HUES64 (cell line): ENCODE measurements around the gene GXYLT2.
A peak's percentile ranks its signal among the peaks of the same experiment; 100 is the strongest.
"Not testable (repeated sequence)": the region's sequence is repeated elsewhere in the genome, so short reads cannot be mapped to it uniquely, and the experiment has no call there.

Experiments
- H3K27ac ChIP-seq: 2 replicates; pipeline ENCODE4 v1.7.0; 2013; ENCODE audit warnings: low read depth, low read length, inconsistent platforms
- H3K27me3 ChIP-seq: 2 replicates; pipeline ENCODE4 v1.6.1; 2013; ENCODE audit warnings: mild to moderate bottlenecking, low read length; ENCODE audit not compliant: insufficient read depth
- H3K36me3 ChIP-seq: 2 replicates; pipeline ENCODE4 v1.6.1; 2013; ENCODE audit warnings: mild to moderate bottlenecking, low read length; ENCODE audit not compliant: insufficient read depth
- H3K4me1 ChIP-seq: 2 replicates; pipeline ENCODE4 v1.6.1; 2013; ENCODE audit warnings: mild to moderate bottlenecking, low read length, moderate library complexity; ENCODE audit not compliant: insufficient read depth
- H3K4me3 ChIP-seq: 2 replicates; pipeline ENCODE4 v1.5.1; 2013; ENCODE audit warnings: mild to moderate bottlenecking, low read length, moderate library complexity
- H3K9ac ChIP-seq: 2 replicates; pipeline ENCODE4 v1.6.1; 2013; ENCODE audit warnings: mild to moderate bottlenecking, low read depth, low read length
- H3K9me3 ChIP-seq: 2 replicates; pipeline ENCODE4 v1.6.1; 2013; ENCODE audit warnings: low read depth, low read length; ENCODE audit not compliant: insufficient read depth
- WGBS: fragments of 150-250, 120-280 bp; methylation state at CpG from one replicate; pipeline ENCODE4 v1.1.7; 2013; ENCODE audit warnings: missing lambda C conversion rate; 5-methylcytosine and 5-hydroxymethylcytosine counted together

Gene GXYLT2

GRCh38 chr3:72998466-72998865 lies 110.6 kb downstream of the GXYLT2 start:
- Histone ChIP-seq H3K27me3 (no peaks in the 10 kb centered on the region), H3K27ac (no peak overlapping the region), H3K9ac (peak overlapping the region; percentile 94; the same call in 1 of the 2 replicates), H3K36me3 (peaks cover 53% of the 10 kb centered on the region), H3K4me3 (peak overlapping the region; percentile 89), H3K4me1 (peaks cover 23% of the 10 kb centered on the region), H3K9me3 (no peaks in the 10 kb centered on the region)
- 50% methylated on average over 4 of the region's 4 CpGs for WGBS

GRCh38 chr3:72999951-73000350 lies 112.1 kb downstream of the GXYLT2 start:
- Histone ChIP-seq H3K9ac (no peak overlapping the region), H3K9me3 (no peaks in the 10 kb centered on the region), H3K4me3 (no peak overlapping the region), H3K4me1 (peaks cover 21% of the 10 kb centered on the region), H3K27me3 (no peaks in the 10 kb centered on the region), H3K27ac (no peak overlapping the region), H3K36me3 (peaks cover 64% of the 10 kb centered on the region)
- WGBS, result 87% methylated on average over 2 of the region's 2 CpGs

DNA sequence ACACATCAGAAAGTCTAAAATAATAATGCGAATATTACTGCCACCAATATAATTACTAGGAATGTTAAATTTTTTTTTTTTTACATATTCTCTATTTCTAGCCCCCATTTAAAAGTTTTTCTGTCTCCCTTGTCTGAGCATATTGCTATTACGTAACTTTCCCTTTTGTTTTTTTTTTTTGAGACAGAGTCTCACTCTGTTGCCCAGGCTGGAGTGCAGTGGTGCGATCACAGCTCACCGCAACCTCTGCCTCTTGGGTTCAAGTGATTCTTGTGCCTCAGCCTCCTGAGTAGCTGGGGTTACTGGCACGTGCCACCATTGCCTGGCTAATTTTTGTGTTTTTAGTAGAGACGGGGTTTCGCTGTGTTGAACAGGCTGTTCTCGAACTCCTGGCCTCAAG lies 115.2 kb downstream of the GXYLT2 start:
- Histone ChIP-seq H3K36me3 (peaks cover 89% of the 10 kb centered on the region), H3K4me1 (peaks cover 20% of the 10 kb centered on the region)
- not testable (repeated sequence) for H3K9me3 ChIP-seq, H3K9ac ChIP-seq, H3K4me3 ChIP-seq, H3K27ac ChIP-seq, H3K27me3 ChIP-seq
- WGBS, result 89% methylated on average over 7 of the region's 8 CpGs

DNA sequence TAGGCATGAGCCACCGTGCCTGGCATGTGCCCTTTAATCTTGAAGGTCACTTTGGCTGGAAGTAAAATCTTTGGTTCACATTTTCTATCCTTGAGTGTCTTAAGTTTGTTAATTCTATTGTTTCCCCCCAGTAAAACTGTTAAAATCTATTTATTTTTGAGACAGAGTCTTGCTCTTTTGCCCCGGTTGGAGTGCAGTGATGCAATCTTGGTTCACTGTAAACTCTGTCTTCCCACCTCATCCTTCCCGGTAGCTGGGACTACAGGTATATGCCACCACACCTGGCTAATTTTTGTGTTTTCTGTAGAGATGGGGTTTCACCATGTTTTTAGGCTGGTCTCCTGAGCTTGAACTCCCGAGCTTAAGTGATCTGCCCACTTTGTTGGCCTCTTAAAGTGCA lies 116.5 kb downstream of the GXYLT2 start:
- WGBS, result 95% methylated on average over 4 of the region's 4 CpGs
- peaks cover 84% of the 10 kb centered on the region for H3K36me3 ChIP-seq

DNA sequence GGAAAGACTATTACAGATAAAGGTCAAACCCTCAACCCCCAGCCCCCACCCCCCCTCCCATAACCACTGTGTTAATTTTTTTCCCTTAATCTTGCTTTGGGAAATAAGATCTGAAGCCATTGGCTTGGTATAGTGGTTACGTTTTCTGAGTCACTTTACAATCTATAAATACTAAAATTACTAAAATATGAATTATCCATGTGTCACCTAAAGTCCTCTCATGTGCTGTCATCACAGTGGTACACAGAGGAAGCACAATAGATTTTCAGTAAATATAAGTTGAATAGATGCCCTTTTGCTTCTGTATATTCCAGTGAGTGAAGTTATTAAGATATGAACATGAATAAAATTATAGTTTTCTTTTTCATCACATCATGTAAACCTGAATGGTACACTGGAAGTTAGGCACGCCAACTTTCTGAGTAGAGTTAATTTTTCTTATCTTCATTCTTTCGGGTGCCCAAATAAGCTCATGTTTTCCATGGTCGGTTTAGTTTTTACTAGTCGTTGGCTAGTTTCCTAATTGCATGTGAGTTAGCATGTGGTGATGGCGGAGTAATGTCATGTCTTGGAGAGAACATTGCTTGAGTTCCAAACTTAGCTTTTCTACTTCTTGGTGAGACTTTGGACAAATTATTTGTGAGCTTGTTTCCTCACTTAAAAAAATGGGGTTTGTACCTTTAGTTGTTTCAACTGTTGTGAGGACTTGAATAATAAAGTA lies 120.3 kb downstream of the GXYLT2 start:
- H3K4me1 ChIP-seq, result 0 out of 2 replicates have a peak, but pooled peaks cover 5% of the 10 kb centered on the region
- peaks cover 57% of the 10 kb centered on the region for H3K36me3 ChIP-seq
- no peaks in the 10 kb centered on the region for H3K9me3 ChIP-seq
- no peak overlapping the region for H3K27ac ChIP-seq
- H3K9ac ChIP-seq, result no peak overlapping the region
- 82% methylated on average over 5 of the region's 6 CpGs for WGBS
- no peak overlapping the region for H3K4me3 ChIP-seq
- no peaks in the 10 kb centered on the region for H3K27me3 ChIP-seq

More for the DNA sequence above, 116.5 kb downstream of the GXYLT2 start:
- Histone ChIP-seq H3K4me1 (peaks cover 7% of the 10 kb centered on the region), H3K9me3 (no peaks in the 10 kb centered on the region), H3K27ac (no peak overlapping the region), H3K9ac (no peak overlapping the region), H3K27me3 (no peaks in the 10 kb centered on the region), H3K4me3 (no peak overlapping the region)

DNA sequence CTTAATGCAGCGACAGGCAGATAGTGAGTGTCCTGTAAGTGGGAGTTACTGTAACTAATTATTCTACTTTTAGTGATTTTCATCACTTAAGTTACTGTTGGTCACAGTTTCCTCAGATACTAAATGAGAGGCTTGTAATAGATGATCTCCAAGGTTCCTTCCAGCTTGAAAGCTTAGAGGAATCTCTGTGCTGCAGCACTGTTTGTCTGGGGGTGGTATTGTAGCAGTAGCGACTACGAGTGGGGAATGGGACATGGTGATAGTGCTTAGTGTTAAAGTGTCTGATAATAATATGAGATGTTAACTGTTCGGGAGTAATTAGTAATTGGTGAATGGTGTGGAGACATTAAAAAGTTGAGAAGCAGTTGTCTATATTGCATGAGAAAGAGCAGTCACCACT lies 121.2 kb downstream of the GXYLT2 start:
- no peak overlapping the region for H3K27ac ChIP-seq
- 92% methylated on average over 4 of the region's 4 CpGs for WGBS
- H3K9ac ChIP-seq, result no peak overlapping the region
- H3K27me3 ChIP-seq, result no peaks in the 10 kb centered on the region
- H3K9me3 ChIP-seq, result no peaks in the 10 kb centered on the region
- H3K4me1 ChIP-seq, result 0 out of 2 replicates have a peak, but pooled peaks cover 5% of the 10 kb centered on the region
- H3K4me3 ChIP-seq, result no peak overlapping the region
- peaks cover 50% of the 10 kb centered on the region for H3K36me3 ChIP-seq

GRCh38 chr3:73009750-73010149 lies 121.9 kb downstream of the GXYLT2 start:
- 0 out of 2 replicates have a peak, but pooled peaks cover 5% of the 10 kb centered on the region for H3K4me1 ChIP-seq
- H3K27me3 ChIP-seq, result no peaks in the 10 kb centered on the region
- no peak overlapping the region for H3K27ac ChIP-seq
- no peak overlapping the region for H3K4me3 ChIP-seq
- H3K9me3 ChIP-seq, result no peaks in the 10 kb centered on the region
- 100% methylated on average over 1 of the region's 3 CpGs for WGBS
- H3K9ac ChIP-seq, result no peak overlapping the region
- H3K36me3 ChIP-seq, result peaks cover 44% of the 10 kb centered on the region

- H3K27me3 ChIP-seq, result no peaks in the 10 kb centered on the region
- 92% methylated on average over 6 of the region's 6 CpGs for WGBS
- no peak overlapping the region for H3K4me3 ChIP-seq
- H3K4me1 ChIP-seq, result 0 out of 2 replicates have a peak, but pooled peaks cover 5% of the 10 kb centered on the region
- no peak overlapping the region for H3K27ac ChIP-seq
- H3K9ac ChIP-seq, result no peak overlapping the region
- H3K9me3 ChIP-seq, result no peaks in the 10 kb centered on the region
- peaks cover 41% of the 10 kb centered on the region for H3K36me3 ChIP-seq
Observed at GRCh38 chr3:73010158-73010557, 122.3 kb downstream of the GXYLT2 start.

- Histone ChIP-seq H3K9me3 (no peaks in the 10 kb centered on the region), H3K27me3 (no peaks in the 10 kb centered on the region), H3K9ac (no peak overlapping the region), H3K27ac (no peak overlapping the region), H3K36me3 (no peaks in the 10 kb centered on the region; the same call in 1 of the 2 replicates), H3K4me3 (no peak overlapping the region), H3K4me1 (peaks cover 15% of the 10 kb centered on the region)
- 93% methylated on average over 4 of the region's 4 CpGs for WGBS
Observed at GRCh38 chr3:73018298-73018697, 130.5 kb downstream of the GXYLT2 start.

DNA sequence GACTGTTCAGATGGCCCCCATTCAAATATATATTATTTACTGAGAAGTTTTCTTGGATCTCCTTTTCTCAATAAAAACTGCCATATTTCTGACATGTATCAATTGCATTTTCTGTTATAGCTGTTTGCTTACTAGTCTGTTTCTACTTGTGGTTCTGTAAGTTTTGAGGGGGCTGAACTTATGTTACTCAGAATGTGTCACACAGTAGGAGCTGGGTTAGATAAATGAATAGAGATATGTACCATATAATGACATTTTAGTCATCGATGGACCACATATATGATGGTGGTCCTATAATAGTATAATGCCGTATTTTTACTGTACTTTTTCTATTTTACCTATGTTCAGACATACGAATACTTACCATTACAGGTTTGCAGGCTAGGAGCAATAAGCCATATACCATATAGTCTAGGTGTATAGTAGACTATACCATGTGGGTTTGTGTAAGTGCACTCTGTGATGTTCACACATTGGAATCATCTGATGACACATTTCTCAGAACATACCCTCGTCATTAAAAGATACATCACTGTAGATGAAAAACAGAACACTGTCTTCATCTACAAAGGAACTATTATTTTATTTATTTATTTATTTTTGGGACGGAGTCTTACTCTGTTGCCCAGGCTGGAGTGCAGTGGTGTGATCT lies 131.1 kb downstream of the GXYLT2 start:
- Histone ChIP-seq H3K9ac (no peak overlapping the region), H3K9me3 (no peaks in the 10 kb centered on the region), H3K27me3 (no peaks in the 10 kb centered on the region), H3K36me3 (no peaks in the 10 kb centered on the region; the same call in 1 of the 2 replicates), H3K27ac (no peak overlapping the region), H3K4me1 (peaks cover 21% of the 10 kb centered on the region), H3K4me3 (no peak overlapping the region)
- 94% methylated on average over 2 of the region's 5 CpGs for WGBS

DNA sequence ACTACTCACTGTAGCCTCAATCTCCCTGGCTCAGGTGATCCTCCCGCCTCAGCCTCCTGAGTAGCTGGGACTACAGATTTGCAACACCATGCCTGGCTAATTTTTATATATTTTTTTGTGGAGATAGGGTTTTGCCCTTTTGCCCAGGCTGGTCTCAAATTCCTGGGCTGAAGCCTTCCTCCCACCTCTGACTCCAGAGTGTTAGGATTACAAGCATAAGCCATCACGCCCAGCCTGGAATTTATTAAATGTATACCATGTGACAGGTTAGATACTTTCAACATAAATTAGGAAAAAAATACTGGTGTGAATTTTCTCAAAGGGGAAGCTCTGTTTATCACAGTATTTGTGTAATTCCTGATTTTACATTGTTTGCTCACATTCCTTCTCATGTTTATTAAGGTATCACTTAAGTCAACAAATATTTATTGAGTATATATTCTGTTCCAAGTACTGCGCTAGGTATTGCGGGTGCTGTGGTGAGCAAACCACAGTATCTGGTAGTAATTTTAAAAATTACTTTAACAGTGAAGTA lies 133.5 kb downstream of the GXYLT2 start:
- Histone ChIP-seq H3K36me3 (no peaks in the 10 kb centered on the region; the same call in 1 of the 2 replicates), H3K27me3 (no peaks in the 10 kb centered on the region), H3K4me1 (peaks cover 37% of the 10 kb centered on the region), H3K27ac (no peak overlapping the region), H3K9me3 (no peaks in the 10 kb centered on the region), H3K4me3 (no peak overlapping the region), H3K9ac (no peak overlapping the region)
- WGBS, result 56% methylated on average over 1 of the region's 4 CpGs
